GF-D8 (cell line): ENCODE data around the gene KCNQ1OT1.

Experiments used
- DNase-seq: peaks from one replicate; lab custom pipeline; 2025; lab: John Stamatoyannopoulos, UW

The KCNQ1OT1 gene

GRCh38 chr11:2687223-2687530 is 12.6 kb downstream of the KCNQ1OT1 start:
- DNase-seq: no peak

- no peak for DNase-seq
Observed at GRCh38 chr11:2686360-2687222, 13.2 kb downstream of the KCNQ1OT1 start.

GRCh38 chr11:2685566-2686359 is 14.0 kb downstream of the KCNQ1OT1 start:
- no peak for DNase-seq

GRCh38 chr11:2685051-2685450 is 14.7 kb downstream of the KCNQ1OT1 start:
- no peak for DNase-seq

- no peak for DNase-seq
Observed at GRCh38 chr11:2684581-2684980, 15.2 kb downstream of the KCNQ1OT1 start.

- no peak for DNase-seq
Observed at GRCh38 chr11:2683806-2684205, 16.0 kb downstream of the KCNQ1OT1 start.

GRCh38 chr11:2681408-2682145 is 18.2 kb downstream of the KCNQ1OT1 start:
- no peak for DNase-seq

GRCh38 chr11:2679011-2679676 is 20.6 kb downstream of the KCNQ1OT1 start:
- no peak for DNase-seq

GRCh38 chr11:2678396-2678795 is 21.4 kb downstream of the KCNQ1OT1 start:
- no peak for DNase-seq

- DNase-seq: peak; percentile 25
Observed at GRCh38 chr11:2677127-2677526, 22.7 kb downstream of the KCNQ1OT1 start.

GRCh38 chr11:2675540-2675939 is 24.3 kb downstream of the KCNQ1OT1 start:
- DNase-seq: no peak

GRCh38 chr11:2674658-2675131 is 25.1 kb downstream of the KCNQ1OT1 start:
- DNase-seq: no peak

GRCh38 chr11:2673871-2674471 is 25.8 kb downstream of the KCNQ1OT1 start:
- DNase-seq: no peak

- no peak for DNase-seq
Observed at GRCh38 chr11:2673250-2673610, 26.6 kb downstream of the KCNQ1OT1 start.

- no peak for DNase-seq
Observed at GRCh38 chr11:2672553-2673249, 27.1 kb downstream of the KCNQ1OT1 start.

GRCh38 chr11:2671748-2672147 is 28.0 kb downstream of the KCNQ1OT1 start:
- DNase-seq: no peak

GRCh38 chr11:2670541-2671100 is 29.2 kb downstream of the KCNQ1OT1 start:
- no peak for DNase-seq

- no peak for DNase-seq
Observed at GRCh38 chr11:2669634-2670469, 29.9 kb downstream of the KCNQ1OT1 start.

GRCh38 chr11:2668876-2669275 is 30.9 kb downstream of the KCNQ1OT1 start:
- no peak for DNase-seq

GRCh38 chr11:2667940-2668339 is 31.9 kb downstream of the KCNQ1OT1 start:
- no peak for DNase-seq
